GM19099 (cell line): Measurements from ENCODE around the gene NT5C1A.

Experiments
- POLR2A ChIP-seq: IDR thresholded peaks from 3 replicates; pipeline ENCODE4 v1.6.1; 2011; ENCODE audit warnings: low read depth; ENCODE audit not compliant: insufficient read length; ENCODE audit errors: extremely low read depth

Gene NT5C1A

GRCh38 chr1:39655578-39656268, 16.2 kb downstream of the NT5C1A start:
- no peak for TF ChIP-seq POLR2A

DNA sequence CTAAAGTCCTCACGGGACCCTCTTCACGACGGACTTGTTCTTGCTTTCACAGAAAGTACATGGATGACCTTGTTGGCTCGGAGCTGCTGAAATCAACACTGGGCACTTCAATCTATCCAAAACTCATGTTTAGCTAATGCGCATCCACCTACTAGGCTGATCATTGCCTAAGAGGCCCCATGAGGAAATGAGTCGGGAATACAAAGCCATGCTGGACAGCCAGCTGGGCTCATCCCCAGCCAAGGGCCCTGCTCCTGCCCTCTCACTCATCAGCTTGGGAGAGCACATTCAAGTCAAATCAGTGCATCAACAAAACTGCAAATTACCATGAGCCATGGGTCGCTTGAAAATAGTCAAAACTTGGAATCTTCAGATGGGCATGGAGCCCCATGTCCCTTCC, 17.6 kb downstream of the NT5C1A start:
- TF ChIP-seq POLR2A: no peak

GRCh38 chr1:39653546-39654031, 18.3 kb downstream of the NT5C1A start:
- TF ChIP-seq POLR2A: no peak

- no peak for TF ChIP-seq POLR2A
Measured at GRCh38 chr1:39652554-39652953, 19.4 kb downstream of the NT5C1A start.

GRCh38 chr1:39652105-39652504, 19.8 kb downstream of the NT5C1A start:
- TF ChIP-seq POLR2A: no peak

DNA sequence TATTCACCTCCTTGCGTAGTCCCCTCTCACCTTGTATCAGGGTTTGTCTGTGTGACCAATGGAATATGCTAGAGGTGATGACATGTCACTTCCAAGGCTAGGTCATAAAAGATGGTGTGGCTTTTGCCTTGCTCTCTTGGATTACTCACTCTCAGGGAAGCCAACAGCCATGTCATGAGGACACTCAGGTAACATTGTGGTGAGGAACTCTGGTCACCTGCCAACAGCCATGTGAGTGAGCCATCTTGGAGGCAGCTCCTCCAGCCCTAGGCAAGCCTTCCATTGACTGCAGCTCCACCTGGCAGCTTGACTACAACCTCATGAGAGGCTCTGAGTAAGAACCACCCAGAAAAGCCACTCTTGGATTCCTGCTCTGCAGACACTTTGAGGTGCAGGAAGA, 21.5 kb downstream of the NT5C1A start:
- no peak for TF ChIP-seq POLR2A

DNA sequence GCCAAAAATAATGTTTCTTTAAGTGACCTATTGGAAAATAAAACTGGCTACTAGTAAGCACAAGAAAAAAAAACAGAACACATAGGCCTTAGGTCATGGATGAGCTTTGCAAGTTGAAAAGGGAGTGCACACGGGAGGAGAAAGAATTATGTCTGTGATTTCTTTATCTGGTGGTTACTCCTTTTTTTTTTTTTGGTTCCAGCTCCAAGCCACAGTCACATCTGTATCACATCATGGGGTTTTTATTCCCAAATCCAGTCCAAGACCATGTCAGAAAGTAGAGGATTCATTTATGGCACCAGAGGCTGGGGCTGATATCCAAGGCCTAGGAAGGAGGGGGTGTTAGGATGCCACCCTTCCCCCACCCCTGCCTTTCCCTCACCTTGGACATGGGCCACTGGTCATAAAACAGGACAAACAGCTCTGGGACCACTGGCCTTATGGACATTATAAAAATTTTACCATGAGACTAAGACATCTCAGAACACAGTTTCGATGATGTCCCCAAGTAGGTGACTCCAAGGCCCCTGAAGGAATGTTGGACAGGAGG, 22.2 kb downstream of the NT5C1A start:
- TF ChIP-seq POLR2A: no peak

DNA sequence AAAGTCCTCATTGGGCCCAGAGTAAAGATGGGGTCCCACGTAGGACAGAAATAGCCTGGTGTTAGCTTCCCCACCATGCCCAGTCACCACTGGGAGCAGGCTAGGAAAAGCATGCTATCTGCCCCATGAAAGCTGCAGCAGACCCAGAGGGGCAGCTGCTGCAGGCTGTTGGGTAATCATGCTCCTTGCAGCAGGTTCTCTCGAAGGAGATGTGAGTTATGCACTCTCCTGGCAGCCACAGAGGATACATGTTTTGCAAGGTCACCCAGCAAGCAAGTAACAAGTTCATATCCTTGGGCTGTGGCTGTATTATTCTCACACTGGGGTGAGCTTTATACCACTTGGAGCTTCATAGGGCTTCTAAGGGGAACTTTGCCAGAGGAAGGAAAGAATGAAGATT, 23.4 kb downstream of the NT5C1A start:
- TF ChIP-seq POLR2A: no peak

DNA sequence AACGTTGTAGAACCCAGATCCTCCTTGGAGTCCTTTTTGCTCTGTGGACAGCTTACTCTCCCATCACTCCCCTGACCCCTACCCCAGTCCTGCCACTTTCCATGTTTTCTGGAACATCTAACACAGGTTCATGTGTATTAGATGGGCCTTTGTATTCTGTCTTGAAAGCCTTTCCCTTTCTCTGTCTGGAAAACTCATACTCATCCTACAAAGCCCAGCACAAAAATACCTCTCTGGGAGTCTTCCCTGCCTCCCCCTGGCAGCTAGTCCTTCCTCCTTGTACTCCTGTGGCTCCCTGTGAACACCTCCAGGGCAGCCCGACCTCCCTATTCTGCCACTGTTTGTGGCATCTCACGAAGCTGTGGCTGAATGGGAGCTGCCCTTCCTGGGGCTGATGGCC, 24.7 kb downstream of the NT5C1A start:
- no peak for TF ChIP-seq POLR2A

- no peak for TF ChIP-seq POLR2A
Measured at GRCh38 chr1:39646232-39647081, 25.4 kb downstream of the NT5C1A start.

DNA sequence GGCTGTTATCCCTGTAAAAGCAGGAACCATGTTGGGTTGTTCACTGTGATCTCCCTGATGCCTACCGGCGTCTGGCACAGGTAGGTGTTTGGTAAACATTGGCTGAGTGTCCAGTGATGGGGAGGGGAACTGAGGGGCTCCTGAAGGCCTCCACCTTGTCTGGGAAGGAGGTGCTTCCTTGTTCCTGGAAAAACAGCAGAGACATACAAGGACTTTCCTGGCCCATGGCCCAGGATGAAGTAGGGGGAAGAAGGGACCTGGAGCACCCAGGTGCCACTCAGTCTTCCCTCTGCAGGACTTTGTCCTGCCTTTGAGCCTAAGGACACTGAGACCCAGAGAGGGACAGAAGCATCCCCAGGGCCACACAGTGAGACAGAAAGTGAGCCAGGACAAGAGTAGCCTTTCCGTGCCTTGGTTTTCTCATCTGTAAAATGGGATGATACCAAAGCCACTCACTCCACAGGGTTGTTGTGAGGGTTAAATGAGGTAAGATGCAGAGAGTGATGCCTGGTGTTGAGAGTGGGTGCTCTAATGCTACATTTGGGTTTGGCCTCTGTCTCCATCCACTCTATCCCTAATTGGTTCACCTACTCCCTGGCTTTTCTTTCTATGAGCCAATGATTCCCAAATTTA, 26.4 kb downstream of the NT5C1A start:
- no peak for TF ChIP-seq POLR2A

GRCh38 chr1:39643705-39644104, 28.2 kb downstream of the NT5C1A start:
- no peak for TF ChIP-seq POLR2A

DNA sequence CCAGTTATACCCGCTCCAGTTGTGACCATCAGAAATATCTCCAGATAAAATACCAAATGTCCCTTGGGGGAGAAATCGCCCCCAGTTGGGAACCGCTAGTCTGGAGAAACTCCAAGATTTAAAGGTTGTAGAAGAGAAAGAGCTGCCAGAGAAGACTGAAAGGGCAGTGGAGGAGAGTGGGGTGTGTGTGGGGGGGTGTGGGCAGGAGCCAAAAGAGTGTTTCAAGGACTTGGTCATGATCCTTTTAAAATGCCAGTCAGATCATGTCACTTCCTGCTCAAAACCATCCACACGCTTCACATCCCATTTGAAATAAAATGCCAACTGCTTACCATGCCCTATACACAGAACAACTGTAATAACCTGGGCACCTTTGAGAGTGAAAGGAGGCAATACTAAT, 29.1 kb downstream of the NT5C1A start:
- no peak for TF ChIP-seq POLR2A

GRCh38 chr1:39640861-39641260, 31.0 kb downstream of the NT5C1A start:
- no peak for TF ChIP-seq POLR2A
